Ureter (tissue), 1 donor: ENCODE measurements around the gene BMP6. TPM values are rescaled to one million over a fixed set of nuclear protein-coding genes. Genes with fewer than 3 reads are reported as not detected.
"Not testable (repeated sequence)": the region's sequence is repeated elsewhere in the genome, so short reads cannot be mapped to it uniquely, and the experiment has no call there.

ENCODE experiments used
- DNase-seq: peaks from one replicate; pipeline ENCODE4 v3.0.0-alpha.2; 2020; ENCODE audit warnings: low spot score
- total RNA-seq: library from RNA; stranded (reverse); gene quantifications from one replicate; pipeline ENCODE4 v1.2.4, GENCODE V29; 2023
- donor health status: DM: yes; HTN: yes; CAD: no.

The BMP6 gene
- total RNA-seq, 1 donor from 2014 or later: 1.8 TPM

DNA sequence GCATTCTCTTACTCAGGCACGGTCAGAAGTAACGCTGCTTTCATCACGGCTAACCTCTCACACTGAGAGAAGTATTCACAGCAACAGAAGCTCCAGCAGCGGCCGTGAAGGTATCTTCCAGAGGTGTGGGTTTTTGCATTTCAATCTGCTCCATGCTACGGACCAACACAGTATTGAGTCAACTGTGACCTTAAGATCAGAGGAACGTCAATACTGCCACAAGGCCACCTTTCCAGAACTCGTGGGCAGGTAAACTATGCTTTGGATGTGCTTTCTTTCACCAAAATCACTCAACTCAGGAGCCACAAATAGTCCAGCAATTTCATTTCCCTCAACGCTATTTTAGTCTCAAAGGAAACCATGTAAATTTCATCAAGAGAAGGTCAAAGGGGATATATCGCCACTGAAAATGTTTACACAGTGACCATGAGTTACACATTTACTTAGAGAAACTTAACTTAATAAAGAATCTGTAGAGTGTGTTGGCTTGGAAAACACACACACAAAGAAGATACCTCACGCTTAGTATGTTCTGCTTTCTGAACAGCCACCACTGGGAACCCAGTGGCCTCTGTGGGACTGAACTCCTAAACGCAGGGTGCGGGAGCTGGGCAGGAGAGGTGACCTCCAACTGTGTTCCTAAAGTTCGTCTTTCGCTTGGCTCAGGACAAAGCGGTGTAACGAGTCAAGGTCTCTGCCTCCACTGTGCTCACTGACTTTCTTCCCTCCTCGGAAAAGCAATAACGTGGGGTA, 156.8 kb downstream of the BMP6 start:
- no peak for DNase-seq

- DNase-seq: no peak
Observed at GRCh38 chr6:7883381-7883780, 157.5 kb downstream of the BMP6 start.

GRCh38 chr6:7886132-7886531, 160.2 kb downstream of the BMP6 start:
- DNase-seq: no peak

GRCh38 chr6:7887278-7887991, 161.5 kb downstream of the BMP6 start:
- DNase-seq: no peak

DNA sequence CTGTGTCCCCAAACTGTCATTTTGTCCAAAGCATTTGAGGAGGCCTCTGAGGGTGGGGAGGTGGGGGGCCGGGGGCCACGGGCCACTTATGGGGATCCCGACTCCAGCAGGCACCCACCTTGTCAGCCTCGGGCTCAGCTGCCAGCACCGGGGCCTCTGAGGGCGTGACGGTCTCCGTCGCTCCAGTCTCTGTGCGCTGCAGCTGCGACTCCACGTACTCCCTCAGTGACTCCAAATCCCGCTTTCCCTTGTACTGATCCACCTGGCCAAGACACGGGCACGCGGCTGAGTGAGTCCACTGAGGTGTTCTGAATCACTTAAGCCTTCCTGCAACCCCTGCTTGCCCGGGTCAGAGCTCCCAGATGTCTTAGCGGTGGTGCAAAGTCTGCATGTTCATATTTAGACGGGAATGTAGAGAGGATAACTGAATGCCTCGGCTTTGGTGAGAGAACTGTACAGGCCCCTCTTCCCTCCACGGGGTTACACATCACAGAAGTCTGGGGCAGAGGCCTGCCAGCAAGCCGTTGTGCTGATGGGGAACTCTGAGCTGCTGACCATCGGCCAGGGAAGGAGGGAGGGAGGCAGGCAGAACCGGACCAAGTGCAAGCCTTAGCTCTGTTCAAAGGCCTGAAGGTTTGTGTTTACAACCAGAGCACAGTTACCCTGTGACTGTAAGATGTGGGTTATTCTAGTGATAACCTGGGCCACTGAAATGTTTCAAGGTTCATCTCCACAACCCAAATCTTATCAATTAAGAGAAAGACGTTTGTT, 162.9 kb downstream of the BMP6 start:
- no peak for DNase-seq

DNA sequence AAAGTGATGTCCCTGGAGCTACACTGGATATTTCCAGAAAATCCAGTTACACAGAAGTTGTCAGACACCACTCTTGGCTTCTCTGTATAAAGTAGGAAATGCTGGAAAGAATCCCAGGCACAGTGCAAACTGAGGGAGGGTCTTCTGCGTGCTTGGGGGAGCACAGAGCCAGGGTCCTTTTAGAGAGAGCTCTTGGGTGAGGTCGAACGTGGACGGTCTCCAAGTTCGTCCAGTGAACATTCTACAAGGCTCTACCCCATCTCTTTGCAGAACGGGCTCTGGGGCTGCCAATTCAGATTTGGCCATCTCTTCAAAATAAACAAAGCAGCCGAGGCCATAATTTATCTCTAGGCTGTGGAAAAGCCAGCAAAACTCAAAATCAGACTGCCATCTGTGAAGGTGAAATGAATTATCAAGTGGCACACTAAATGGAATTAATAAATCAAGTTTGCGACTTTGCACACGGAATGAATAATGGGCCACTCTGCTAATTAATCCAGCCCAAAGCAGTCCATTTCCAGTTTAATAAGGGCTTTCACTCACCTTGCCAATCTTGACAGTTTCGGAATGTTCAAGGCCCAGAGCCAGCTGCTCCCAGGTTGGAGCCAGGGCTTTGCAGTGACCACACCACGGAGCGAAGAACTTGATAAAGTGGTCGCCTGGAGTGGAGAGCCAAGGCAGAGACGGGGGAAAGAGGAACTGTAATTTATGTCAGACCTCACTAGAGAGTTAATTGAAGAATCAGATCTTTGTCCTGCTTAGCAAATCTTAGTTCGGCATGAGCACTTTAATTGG, 165.4 kb downstream of the BMP6 start:
- no peak for DNase-seq

DNA sequence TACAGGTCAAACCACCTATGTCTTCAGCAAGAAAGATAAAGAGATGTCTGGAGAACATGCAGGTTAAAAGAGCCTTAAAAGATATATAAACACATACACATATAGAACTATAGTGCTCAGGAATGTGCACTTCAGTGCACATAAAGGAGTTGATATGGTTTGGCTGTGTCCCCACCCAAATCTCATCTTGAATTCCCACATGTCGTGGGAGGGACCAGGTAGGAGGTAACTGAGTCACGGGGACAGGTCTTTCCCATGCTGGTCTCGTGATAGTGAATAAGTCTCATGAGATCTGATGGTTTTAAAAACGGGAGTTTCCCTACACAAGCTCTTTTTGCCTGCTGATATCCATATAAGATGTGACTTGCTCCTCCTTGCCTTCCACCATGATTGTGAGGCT, 166.5 kb downstream of the BMP6 start:
- not testable (repeated sequence) for DNase-seq

DNA sequence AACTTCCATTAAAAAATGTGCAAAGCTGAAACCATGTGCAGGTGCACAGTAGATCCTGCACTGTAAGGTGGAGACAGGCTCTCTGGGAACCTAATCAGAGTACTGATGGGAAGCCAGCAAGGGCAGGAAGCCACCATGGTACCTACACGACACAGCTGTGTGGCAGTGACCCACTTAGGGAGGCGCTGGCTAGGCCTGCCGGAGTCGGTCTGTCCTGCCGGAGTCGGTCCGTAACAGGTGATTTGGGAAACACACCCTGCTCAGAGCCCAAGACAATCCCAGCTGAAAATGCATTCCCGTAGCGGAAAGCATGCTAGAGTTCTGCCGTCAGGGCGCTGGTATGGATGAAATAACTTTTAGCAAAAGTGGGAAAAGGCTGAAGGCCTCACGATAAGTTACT, 167.4 kb downstream of the BMP6 start:
- DNase-seq: no peak

DNA sequence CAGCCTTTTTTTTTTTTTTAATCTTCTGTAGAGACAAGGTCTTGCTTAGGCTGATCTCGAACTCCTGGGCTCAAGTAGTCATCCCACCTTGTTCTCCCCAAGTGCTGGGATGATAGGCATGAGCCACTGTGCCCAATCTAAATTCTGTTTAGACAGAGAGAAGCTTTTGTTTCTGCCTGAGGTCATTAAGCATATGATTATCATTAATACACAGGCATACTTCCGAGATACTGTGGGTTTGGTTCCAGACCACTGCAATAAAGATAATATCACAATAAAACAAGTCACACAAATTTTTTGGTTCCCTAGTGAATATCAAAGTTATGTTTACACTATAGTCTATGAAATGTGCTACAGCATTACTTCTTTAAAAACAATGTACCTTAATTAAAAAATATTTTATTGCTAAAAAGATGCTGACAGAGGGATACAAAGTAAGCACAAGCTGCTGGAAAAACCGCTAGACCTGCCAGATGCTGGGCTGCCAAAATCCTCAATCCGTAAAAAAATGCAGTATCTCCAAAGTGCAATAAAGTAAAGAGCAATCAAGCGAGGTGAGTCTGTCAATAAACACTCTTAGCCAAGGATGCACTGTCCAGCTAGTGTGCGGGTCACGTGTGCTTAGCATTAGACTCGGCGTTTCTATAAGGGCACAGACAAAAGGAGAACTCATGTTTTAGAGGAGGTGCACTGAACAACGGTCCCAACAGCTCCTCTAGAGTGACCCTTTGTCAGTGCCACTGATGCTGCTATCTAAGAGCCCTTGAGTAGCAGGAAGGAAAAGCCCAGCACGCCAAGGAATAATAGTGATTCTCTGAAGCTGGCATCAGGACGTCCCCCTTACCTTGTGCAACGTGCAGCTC, 168.6 kb downstream of the BMP6 start:
- DNase-seq: no peak

- no peak for DNase-seq
Observed at GRCh38 chr6:7895125-7895423, 169.2 kb downstream of the BMP6 start.

GRCh38 chr6:7896465-7896987, 170.6 kb downstream of the BMP6 start:
- no peak for DNase-seq

- no peak for DNase-seq
Observed at GRCh38 chr6:7897461-7898192, 171.7 kb downstream of the BMP6 start.

DNA sequence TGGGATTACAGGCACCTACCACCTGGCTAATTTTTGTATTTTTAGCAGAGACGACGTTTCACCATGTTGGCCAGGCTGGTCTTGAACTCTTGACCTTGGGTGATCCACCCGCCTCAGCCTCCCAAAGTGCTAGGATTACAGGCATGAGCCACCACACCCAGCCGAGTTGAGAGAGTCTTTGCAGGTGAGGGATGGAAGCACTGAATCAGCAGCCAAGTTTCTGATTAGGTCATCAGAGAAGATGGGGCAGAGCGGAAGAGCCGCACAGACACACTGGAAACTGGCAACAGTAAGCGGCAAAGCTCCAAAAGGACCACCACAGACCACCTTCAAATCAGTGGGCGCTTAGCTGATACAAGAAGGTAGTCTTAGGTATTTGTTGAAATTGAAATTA, 172.3 kb downstream of the BMP6 start:
- not testable (repeated sequence) for DNase-seq

- DNase-seq: no peak
Observed at GRCh38 chr6:7899101-7899888, 173.4 kb downstream of the BMP6 start.

GRCh38 chr6:7899889-7900213, 174.0 kb downstream of the BMP6 start:
- DNase-seq: no peak

DNA sequence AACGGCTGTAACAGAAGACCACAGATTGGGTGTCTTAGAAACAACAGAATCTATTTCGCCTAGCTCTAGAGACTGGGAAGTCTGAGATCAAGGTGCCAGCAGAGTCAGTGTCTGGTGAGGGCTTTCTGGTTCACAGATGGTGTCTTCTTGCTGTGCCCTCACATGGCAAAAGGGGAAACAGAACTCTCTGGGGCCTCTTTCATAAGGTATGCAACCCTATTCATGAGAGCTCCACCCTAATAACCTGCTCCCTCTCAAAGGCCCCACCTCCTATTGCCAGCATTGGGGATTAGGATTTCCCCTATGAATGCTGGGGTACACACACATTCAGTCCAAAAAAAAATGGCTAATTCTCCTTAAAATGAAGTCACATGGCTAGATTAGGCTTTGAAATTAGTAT, 174.7 kb downstream of the BMP6 start:
- DNase-seq: no peak

DNA sequence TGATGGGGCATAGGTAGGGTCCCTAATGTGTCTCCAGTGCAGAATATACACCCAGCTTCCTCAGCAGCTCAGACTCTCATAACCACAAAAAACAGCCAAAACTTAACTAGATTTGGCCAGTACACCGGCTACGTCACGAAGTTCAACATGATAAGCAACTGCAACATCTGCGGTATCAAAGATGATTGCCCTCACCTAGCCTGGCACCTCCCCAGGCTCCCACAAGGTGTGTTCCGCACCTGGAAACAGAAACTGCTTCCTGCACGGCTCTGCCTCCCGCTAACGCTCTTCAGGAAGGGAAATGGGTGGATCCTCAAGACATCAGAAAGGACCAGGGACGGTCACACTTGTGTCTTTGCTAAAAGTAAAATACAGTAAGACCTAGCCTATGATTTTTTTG, 175.2 kb downstream of the BMP6 start:
- DNase-seq: no peak

DNA sequence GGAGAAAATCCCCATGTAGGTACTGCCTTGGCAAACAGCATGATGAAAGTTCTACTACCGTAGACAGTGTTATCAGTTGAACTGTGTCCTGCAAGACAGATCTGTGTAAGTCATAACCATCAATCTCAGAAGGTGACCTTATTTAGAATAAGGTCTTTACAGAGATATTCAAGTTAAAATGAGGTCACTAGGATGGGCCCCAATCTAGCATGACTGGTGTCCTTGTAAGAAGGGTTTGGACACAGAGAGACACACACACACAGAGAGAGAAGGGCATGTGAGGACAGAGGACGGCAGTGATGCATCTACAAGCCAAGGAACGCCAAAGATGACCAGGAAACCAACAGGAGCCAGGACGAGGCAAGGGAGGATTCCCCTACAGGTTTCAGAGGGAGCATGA, 175.9 kb downstream of the BMP6 start:
- no peak for DNase-seq

DNA sequence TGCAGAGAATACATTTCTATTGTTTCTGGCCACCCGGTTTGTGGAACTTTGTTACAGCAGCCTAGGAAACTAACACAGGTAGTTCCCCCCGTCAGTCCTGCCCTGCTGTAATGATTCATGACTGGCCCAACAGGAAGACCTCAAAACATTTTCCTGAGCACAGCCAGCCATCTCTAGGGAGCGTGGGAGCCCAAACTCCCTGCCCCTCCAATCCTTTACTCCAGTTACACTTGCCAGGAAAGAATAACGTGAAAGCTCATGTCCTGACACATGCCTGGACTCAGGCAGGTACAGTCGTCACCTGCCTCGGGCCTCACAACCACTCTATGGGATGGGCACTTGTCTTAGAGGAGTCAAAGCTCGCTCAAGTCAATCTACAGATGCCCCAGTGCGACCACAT, 176.3 kb downstream of the BMP6 start:
- no peak for DNase-seq

DNA sequence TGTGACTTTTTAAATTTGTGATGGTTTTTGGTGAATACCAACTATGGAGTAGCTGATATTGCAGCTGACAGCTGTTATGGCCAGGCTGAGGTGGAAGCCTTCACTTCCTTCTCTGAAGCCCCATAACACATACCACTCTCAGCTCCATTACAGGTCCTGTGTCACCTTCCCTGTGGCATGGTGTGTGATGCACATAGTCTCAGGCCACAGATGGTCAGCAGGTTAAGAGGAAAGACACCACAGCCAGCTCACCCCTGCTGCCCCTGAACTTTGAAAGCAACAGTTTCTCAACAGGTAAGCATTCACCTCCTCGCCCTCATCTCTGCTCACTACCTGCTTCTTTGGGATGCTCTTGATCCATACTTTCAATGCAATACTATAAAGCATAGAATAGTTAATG, 177.0 kb downstream of the BMP6 start:
- no peak for DNase-seq
